ENCODE measurements around the gene NEB.

Gene NEB

GRCh38 chr2:151729837-151730236 is 4.4 kb downstream of the NEB start:
- H3K4ac ChIP-seq (ENCODE audit: low read depth, low read length) = peak overlapping the region; percentile 52
- no peak overlapping the region for H3K27ac ChIP-seq (ENCODE audit: low read depth, low read length)
- H4K8ac ChIP-seq (ENCODE audit: low read depth, low read length) = no peak overlapping the region
- H2BK5ac ChIP-seq (ENCODE audit: low read length) = no peak overlapping the region
- H3K79me2 ChIP-seq (ENCODE audit: control insufficient read depth, insufficient read depth, low read length) = no peaks in the 10 kb centered on the region
- H3K4me2 ChIP-seq (ENCODE audit: low read length) = no peak overlapping the region
- no CpG with 5 or more reads among the region's 1 CpG for WGBS (ENCODE audit: extremely low coverage, insufficient coverage, low lambda C conversion rate)
- no peak overlapping the region for H3K56ac ChIP-seq (ENCODE audit: low read length)
- no peak for DNase-seq
- no peak overlapping the region for H2AK5ac ChIP-seq (ENCODE audit: low read length)
- H2BK15ac ChIP-seq (replicated peaks; ENCODE audit: low read depth) = no peak overlapping the region
- no peak overlapping the region for H3K23ac ChIP-seq (ENCODE audit: low read length)
- no peak overlapping the region for H3K9ac ChIP-seq (ENCODE audit: low read length)
- no peaks in the 10 kb centered on the region for H3K79me1 ChIP-seq (ENCODE audit: low read length)
- H3K4me3 ChIP-seq (ENCODE audit: low read length) = no peak overlapping the region
- peaks cover 4% of the 10 kb centered on the region for H3K4me1 ChIP-seq (ENCODE audit: control insufficient read depth, low read depth, low read length)
- H3K18ac ChIP-seq (ENCODE audit: low read length) = no peak overlapping the region
- no peaks in the 10 kb centered on the region for H3K36me3 ChIP-seq (ENCODE audit: control insufficient read depth, insufficient read depth, low read length)
- H2BK120ac ChIP-seq (ENCODE audit: low read depth, low read length) = no peak overlapping the region
- no peaks in the 10 kb centered on the region for H3K27me3 ChIP-seq (ENCODE audit: insufficient read depth, low read length, poor library complexity)
- no peak overlapping the region for H4K5ac ChIP-seq (ENCODE audit: low read length)

GRCh38 chr2:151729415-151729811 is 4.9 kb downstream of the NEB start:
- Histone ChIP-seq H2BK120ac (ENCODE audit: low read depth, low read length) (no peak overlapping the region), H3K23ac (ENCODE audit: low read length) (no peak overlapping the region), H3K27ac (ENCODE audit: low read depth, low read length) (no peak overlapping the region), H3K79me2 (ENCODE audit: control insufficient read depth, insufficient read depth, low read length) (no peaks in the 10 kb centered on the region), H3K4me1 (ENCODE audit: control insufficient read depth, low read depth, low read length) (peaks cover 4% of the 10 kb centered on the region), H3K79me1 (ENCODE audit: low read length) (no peaks in the 10 kb centered on the region), H3K27me3 (ENCODE audit: insufficient read depth, low read length, poor library complexity) (no peaks in the 10 kb centered on the region), H3K18ac (ENCODE audit: low read length) (no peak overlapping the region), H3K4me3 (ENCODE audit: low read length) (no peak overlapping the region), H3K36me3 (ENCODE audit: control insufficient read depth, insufficient read depth, low read length) (no peaks in the 10 kb centered on the region), H3K9ac (ENCODE audit: low read length) (no peak overlapping the region), H4K8ac (ENCODE audit: low read depth, low read length) (no peak overlapping the region), H3K4ac (ENCODE audit: low read depth, low read length) (no peak overlapping the region), H3K56ac (ENCODE audit: low read length) (peak overlapping the region; percentile 1), H4K5ac (ENCODE audit: low read length) (no peak overlapping the region), H2BK15ac (replicated peaks; ENCODE audit: low read depth) (no peak overlapping the region), H3K4me2 (ENCODE audit: low read length) (no peak overlapping the region), H2BK5ac (ENCODE audit: low read length) (no peak overlapping the region), H2AK5ac (ENCODE audit: low read length) (no peak overlapping the region)
- no peak for DNase-seq
- WGBS (ENCODE audit: extremely low coverage, insufficient coverage, low lambda C conversion rate) = no CpG with 5 or more reads among the region's 3 CpGs

GRCh38 chr2:151728804-151729414 is 5.4 kb downstream of the NEB start:
- Histone ChIP-seq H3K18ac (ENCODE audit: low read length) (no peak overlapping the region), H4K8ac (ENCODE audit: low read depth, low read length) (no peak overlapping the region), H3K27me3 (ENCODE audit: insufficient read depth, low read length, poor library complexity) (no peaks in the 10 kb centered on the region), H3K9ac (ENCODE audit: low read length) (no peak overlapping the region), H3K4ac (ENCODE audit: low read depth, low read length) (no peak overlapping the region), H2AK5ac (ENCODE audit: low read length) (no peak overlapping the region), H2BK5ac (ENCODE audit: low read length) (no peak overlapping the region), H3K56ac (ENCODE audit: low read length) (no peak overlapping the region), H4K5ac (ENCODE audit: low read length) (no peak overlapping the region), H3K4me2 (ENCODE audit: low read length) (no peak overlapping the region), H3K27ac (ENCODE audit: low read depth, low read length) (no peak overlapping the region), H2BK15ac (replicated peaks; ENCODE audit: low read depth) (no peak overlapping the region), H3K4me3 (ENCODE audit: low read length) (no peak overlapping the region), H3K23ac (ENCODE audit: low read length) (no peak overlapping the region), H2BK120ac (ENCODE audit: low read depth, low read length) (no peak overlapping the region), H3K36me3 (ENCODE audit: control insufficient read depth, insufficient read depth, low read length) (no peaks in the 10 kb centered on the region), H3K79me1 (ENCODE audit: low read length) (no peaks in the 10 kb centered on the region), H3K79me2 (ENCODE audit: control insufficient read depth, insufficient read depth, low read length) (no peaks in the 10 kb centered on the region), H3K4me1 (ENCODE audit: control insufficient read depth, low read depth, low read length) (peaks cover 4% of the 10 kb centered on the region)
- WGBS (ENCODE audit: extremely low coverage, insufficient coverage, low lambda C conversion rate) = no CpG with 5 or more reads among the region's 3 CpGs
- peak; percentile 55 for DNase-seq

GRCh38 chr2:151727593-151728552 is 6.4 kb downstream of the NEB start:
- peaks cover 4% of the 10 kb centered on the region for H3K4me1 ChIP-seq (ENCODE audit: control insufficient read depth, low read depth, low read length)
- no peak overlapping the region for H3K27ac ChIP-seq (ENCODE audit: low read depth, low read length)
- no CpG with 5 or more reads among the region's 10 CpGs for whole genome bisulfite sequencing (ENCODE audit: extremely low coverage, insufficient coverage, low lambda C conversion rate)
- no peak overlapping the region for H3K18ac ChIP-seq (ENCODE audit: low read length)
- no peak overlapping the region for H2BK5ac ChIP-seq (ENCODE audit: low read length)
- no peaks in the 10 kb centered on the region for H3K27me3 ChIP-seq (ENCODE audit: insufficient read depth, low read length, poor library complexity)
- H2BK120ac ChIP-seq (ENCODE audit: low read depth, low read length) = no peak overlapping the region
- no peak overlapping the region for H3K4me3 ChIP-seq (ENCODE audit: low read length)
- H3K4me2 ChIP-seq (ENCODE audit: low read length) = no peak overlapping the region
- no peak overlapping the region for H2AK5ac ChIP-seq (ENCODE audit: low read length)
- no peak overlapping the region for H2BK15ac ChIP-seq (replicated peaks; ENCODE audit: low read depth)
- no peak overlapping the region for H3K56ac ChIP-seq (ENCODE audit: low read length)
- H3K36me3 ChIP-seq (ENCODE audit: control insufficient read depth, insufficient read depth, low read length) = no peaks in the 10 kb centered on the region
- H3K79me1 ChIP-seq (ENCODE audit: low read length) = no peaks in the 10 kb centered on the region
- H3K23ac ChIP-seq (ENCODE audit: low read length) = no peak overlapping the region
- no peak overlapping the region for H3K9ac ChIP-seq (ENCODE audit: low read length)
- no peak overlapping the region for H4K5ac ChIP-seq (ENCODE audit: low read length)
- H3K79me2 ChIP-seq (ENCODE audit: control insufficient read depth, insufficient read depth, low read length) = no peaks in the 10 kb centered on the region
- no peak overlapping the region for H4K8ac ChIP-seq (ENCODE audit: low read depth, low read length)
- DNase-seq = no peak
- no peak overlapping the region for H3K4ac ChIP-seq (ENCODE audit: low read depth, low read length)

- no peaks in the 10 kb centered on the region for H3K27me3 ChIP-seq (ENCODE audit: insufficient read depth, low read length, poor library complexity)
- WGBS (ENCODE audit: extremely low coverage, insufficient coverage, low lambda C conversion rate) = no CpG with 5 or more reads among the region's 5 CpGs
- H2BK120ac ChIP-seq (ENCODE audit: low read depth, low read length) = no peak overlapping the region
- no peak for DNase-seq
- H3K4me3 ChIP-seq (ENCODE audit: low read length) = no peak overlapping the region
- no peaks in the 10 kb centered on the region for H3K36me3 ChIP-seq (ENCODE audit: control insufficient read depth, insufficient read depth, low read length)
- H3K27ac ChIP-seq (ENCODE audit: low read depth, low read length) = no peak overlapping the region
- H3K23ac ChIP-seq (ENCODE audit: low read length) = no peak overlapping the region
- H3K79me1 ChIP-seq (ENCODE audit: low read length) = no peaks in the 10 kb centered on the region
- no peak overlapping the region for H4K5ac ChIP-seq (ENCODE audit: low read length)
- no peak overlapping the region for H3K4ac ChIP-seq (ENCODE audit: low read depth, low read length)
- H3K79me2 ChIP-seq (ENCODE audit: control insufficient read depth, insufficient read depth, low read length) = no peaks in the 10 kb centered on the region
- H3K9ac ChIP-seq (ENCODE audit: low read length) = no peak overlapping the region
- no peak overlapping the region for H2BK15ac ChIP-seq (replicated peaks; ENCODE audit: low read depth)
- H3K18ac ChIP-seq (ENCODE audit: low read length) = no peak overlapping the region
- no peak overlapping the region for H2AK5ac ChIP-seq (ENCODE audit: low read length)
- H3K56ac ChIP-seq (ENCODE audit: low read length) = no peak overlapping the region
- no peak overlapping the region for H2BK5ac ChIP-seq (ENCODE audit: low read length)
- H4K8ac ChIP-seq (ENCODE audit: low read depth, low read length) = no peak overlapping the region
- H3K4me2 ChIP-seq (ENCODE audit: low read length) = no peak overlapping the region
- no peaks in the 10 kb centered on the region for H3K4me1 ChIP-seq (ENCODE audit: control insufficient read depth, low read depth, low read length)
These were observed 13.1 kb downstream of the NEB start for GRCh38 chr2:151721161-151721560.

All from mesendoderm (in vitro differentiated cells).